Stimulated activated CD8-positive, alpha-beta memory T cell treated with anti-CD3 and anti-CD28 coated beads, Interleukin-7, amount 100 ng/mL, for 24 hours (primary cell): ENCODE data around the gene SLC9A7.

Experiments used
- DNase-seq: peaks from one replicate; pipeline ENCODE4 v3.0.0-alpha.2; 2020; ENCODE audit warnings: low read depth

SLC9A7 gene

DNA sequence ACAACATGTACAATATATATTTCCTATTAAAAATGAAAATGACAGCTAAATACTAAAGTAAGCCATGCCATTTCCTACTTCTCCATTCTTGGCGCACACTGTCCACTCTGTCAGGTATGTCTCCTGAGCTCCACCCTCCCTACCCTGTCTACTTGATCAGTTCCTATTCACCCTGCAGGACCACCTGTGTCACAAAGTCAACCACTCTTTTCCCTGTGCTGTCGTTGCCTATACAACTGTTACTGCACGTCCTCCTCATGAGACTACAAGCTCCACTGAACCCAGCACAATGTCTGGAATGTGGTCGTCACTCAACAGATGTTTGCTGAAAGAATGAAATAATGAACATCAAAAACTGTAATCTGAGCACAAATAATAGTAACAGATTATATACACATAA is 54.9 kb downstream of the SLC9A7 start:
- no peak for DNase-seq

DNA sequence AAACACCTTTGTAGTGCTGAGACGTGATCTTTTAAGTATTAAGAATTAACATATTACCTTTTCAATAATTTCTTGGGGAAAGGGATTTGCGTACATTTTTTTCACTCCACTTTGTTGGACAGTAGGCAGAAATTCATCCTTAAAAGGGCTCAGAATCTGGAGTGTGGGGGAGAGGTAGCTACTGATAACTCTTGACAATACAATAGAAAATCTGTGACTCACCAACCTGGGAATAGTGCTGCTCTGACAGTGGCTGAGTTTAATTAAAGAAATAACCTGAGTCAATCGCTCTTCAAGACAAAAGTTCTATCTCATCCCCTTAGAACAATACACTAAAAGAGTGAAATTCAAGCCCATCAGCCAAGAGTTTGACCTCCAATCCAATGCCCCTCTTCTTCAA is 60.2 kb downstream of the SLC9A7 start:
- DNase-seq: no peak

DNA sequence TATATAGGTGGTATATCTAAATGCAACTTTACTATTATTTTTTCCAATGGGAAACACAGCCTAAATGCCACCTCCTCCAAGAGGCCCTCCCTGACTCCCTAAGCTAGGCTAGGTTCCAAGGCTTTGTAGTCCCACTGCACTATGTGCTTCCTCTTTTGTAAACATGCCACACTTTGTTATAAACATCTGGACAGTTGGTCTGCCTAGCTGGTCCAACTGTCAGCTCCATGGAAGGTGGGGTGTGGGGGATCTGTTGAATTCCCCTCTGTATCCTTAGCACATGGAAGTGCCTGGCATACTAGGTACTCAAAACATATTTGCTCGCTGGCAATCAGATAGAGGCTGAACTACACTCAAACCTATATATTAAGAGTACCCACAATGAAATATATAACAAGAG is 63.4 kb downstream of the SLC9A7 start:
- DNase-seq: no peak

DNA sequence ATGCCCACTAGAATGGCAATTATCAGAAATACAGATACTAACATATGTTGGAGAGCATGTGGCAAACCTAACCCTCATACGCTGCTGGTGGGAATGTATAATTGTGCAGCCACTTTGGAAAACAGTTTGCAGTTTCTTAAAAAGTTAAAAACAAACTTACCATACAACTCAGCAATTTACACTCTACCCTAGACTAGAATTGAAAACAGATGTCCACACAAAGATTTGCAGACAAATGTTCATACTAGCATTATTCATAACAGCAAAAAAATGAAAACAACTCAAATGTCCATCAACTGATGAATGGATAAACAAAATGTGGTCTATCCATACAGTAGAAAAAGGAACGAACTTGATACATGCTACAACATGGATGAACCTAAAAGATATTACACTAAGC is 64.4 kb downstream of the SLC9A7 start:
- DNase-seq: no peak

DNA sequence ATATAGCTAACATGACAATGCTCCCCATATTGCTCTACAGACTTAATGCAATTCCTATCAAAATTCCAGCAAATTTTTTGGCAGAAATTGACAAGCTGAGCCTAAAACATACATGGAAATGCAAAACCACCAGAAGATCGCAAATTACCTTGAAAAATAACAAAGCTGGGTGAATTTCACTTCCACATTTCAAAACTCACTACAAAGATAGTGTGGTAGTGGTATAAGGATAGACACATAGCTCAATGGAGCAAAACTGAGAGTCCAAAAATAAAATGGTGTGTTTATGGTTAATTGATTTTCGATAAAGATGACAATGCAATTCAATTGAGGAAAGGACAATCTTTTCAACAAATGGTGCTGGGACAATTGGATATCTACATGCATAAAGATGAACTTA is 65.8 kb downstream of the SLC9A7 start:
- no peak for DNase-seq

DNA sequence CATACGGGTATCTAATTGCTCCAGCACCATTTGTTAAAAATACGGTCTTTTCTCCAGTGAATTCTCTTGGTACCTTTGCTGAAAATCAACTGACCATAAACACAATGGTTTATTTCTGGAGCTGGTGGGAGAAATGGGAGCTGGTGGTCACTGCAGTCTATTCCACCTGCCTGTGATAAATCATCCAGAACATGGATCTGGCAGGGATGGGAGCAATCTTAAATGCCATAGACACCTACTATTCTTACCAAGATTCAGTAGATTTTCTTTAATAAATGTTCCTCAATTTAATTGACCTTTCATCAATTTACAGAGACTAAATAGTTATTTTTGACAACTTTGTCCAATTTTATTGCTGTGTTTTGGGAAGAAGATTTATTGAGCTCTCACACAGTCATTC is 68.1 kb downstream of the SLC9A7 start:
- no peak for DNase-seq

DNA sequence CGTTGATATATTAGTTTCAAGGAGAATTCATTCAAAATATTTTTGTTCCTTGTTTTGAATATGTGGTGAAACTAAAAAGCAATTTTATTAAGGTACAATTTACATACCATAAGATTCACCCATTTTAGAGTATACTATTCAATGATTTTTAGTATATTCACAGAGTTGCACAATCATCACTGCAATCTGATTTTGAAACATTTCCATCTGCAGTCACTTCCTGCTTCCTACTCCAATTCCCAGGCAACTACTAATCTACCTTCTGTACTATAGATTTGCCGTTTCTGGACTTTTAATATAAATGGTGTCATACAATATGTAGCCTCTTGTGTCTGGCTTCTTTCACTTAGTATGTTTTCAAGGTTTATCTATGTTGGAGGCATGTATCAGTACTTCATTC is 71.3 kb downstream of the SLC9A7 start:
- DNase-seq: no peak

DNA sequence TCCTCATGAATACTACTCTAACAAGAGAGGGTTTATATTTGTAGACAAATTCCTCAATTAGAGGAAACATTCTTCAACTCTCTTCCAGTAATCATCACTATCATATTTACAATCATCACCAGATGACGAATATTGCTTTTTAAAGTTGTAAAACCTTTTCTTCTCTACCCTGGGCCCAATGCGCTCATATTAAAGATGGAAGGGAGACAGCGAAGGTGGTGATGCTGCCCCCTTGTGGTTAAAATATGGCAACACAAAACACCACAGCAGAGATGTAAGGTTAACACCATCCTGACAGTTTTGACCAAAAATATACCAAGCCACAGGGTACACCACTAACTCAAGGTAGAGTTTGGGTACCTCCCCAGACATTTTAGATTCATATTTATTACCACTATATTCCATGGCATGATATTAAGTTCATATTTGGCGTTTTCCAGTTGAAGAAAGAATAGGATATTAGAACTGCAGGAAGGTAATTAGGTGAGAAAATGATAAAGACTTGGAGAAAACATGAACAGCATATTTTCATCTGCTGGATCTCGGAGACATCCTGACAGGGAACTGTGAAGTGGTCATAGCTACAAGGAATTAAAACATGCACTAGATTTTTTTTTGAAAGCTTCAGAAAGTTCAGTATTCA is 72.8 kb downstream of the SLC9A7 start:
- DNase-seq: no peak

DNA sequence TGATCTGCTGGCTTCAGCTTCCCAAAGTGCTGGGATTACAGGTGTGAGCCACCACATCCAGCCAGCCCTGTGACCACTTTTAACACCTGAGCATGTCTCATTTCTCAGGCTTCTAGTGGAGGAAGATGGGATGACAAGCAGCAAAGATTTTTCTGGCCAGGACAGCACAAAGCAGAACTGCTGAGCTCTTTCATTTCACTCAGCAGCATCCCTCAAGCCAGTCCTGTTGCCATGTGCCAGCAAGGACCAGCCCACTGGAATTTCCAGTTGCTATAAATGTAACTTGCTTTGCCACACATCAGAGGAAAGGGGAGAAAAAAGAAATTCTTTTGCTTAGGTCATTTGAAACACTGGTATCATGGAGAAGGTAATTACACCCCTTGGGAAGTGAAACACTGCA is 75.9 kb downstream of the SLC9A7 start:
- no peak for DNase-seq

DNA sequence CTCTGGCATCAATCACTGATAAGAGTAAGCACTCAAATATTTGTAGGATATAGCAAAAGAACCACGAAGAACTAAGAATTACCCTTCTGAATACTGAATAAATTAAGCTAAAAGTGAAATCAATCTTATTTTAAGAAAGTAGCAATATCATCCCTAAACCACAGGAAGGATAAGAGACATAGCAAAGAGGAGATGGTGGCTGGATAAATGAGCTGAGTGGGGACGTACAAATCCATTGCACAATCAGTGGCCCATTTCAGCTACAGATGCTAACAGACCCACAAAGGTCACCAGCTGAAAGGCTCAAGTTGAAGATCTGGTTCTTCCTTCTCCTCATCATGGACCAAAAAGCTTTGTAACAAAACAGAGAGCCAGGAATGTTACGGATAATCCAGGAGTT is 77.1 kb downstream of the SLC9A7 start:
- no peak for DNase-seq

DNA sequence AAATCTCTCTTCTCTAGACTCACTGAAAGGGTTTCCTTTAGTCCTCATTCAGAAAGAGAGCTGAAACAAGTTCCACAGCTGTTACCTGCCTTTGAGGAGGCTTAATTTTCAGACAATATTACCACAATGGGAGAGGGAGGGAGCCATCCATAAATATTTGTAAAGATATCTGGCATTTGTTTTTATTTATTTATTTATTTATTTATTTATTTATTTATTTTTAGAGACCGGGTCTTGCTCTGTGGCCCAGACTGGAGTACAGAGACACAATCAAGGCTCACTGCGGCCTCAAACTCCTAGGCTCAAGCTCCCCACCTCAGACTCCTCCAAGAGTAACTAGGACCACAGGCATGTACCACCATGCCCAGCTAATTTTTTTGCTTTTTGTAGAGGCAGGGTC is 80.7 kb downstream of the SLC9A7 start:
- no peak for DNase-seq

DNA sequence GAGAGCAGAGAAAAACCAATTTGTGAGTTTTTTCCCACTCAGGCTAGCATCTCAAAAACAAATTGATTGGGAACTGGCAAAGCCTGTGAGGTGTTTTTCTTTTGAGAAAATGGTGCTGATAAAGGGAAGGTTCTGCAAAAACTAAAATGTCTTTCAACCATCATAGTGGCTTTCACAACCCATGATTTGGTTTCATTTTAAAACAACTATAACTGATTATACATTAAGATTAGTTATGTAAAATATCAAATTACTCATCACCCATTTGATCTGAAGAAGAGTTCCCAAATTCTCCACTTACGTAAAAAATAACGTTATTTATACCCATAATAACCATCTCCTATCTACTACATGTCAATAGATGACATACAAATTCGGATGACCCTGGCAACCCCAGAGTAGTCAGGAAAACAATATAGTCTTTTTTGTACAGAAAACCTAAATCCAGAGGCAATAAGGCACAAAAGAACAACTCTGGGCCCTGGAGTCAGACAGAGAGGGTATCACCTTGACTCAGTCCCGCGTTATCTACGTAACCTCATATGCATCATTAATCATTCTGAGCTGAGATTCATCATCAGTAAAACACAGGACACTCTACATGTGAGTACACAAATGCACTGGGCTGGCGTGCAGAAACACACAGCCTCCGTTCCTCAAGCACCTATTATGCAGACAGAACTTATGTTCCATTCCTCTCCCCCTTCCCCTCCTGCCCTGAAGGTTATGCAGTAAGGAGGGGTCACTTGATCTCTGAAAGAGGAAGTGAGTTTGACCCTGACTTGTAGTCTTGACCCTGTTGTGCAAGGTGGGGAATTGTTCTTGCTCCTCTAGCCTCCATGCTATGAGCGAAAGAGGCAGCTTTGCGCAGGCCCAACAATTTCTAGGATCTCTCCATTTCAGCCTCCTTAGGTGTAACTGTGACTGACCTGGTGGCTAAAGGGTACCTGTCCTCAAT is 82.2 kb downstream of the SLC9A7 start:
- no peak for DNase-seq

DNA sequence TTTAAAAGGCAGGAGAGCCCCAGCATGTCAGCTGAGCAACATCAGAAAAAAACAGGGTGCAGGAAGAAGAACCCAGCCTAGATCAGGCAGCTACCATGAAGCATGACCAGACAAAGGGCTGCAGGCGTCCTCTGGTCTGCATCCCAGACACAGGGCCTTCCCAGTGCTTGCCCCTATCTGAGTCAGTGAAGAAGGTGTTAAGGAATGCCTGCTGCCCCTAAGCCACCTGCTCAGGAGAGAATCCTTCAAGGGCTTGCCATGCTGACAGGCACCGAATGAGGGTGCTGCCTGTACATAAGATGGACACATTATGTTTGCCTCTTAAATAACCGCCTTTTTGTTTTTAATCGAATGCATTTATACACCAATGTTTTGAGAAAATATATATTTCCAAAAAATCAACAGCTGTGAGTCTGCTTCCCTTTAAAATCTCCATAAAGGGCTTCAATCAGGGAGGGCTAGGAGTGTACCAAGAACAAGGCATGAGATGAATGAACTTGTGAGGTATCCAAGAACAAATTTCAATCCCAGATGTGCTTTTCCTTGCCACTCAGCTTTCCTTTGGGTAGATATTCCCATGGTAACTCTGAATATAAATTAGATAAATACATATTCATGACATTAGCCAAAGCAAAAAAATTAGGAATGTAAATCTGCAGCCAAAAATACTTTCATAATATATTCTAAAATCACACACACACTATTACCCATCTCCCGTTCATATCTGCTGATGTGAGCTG is 85.1 kb downstream of the SLC9A7 start:
- no peak for DNase-seq

DNA sequence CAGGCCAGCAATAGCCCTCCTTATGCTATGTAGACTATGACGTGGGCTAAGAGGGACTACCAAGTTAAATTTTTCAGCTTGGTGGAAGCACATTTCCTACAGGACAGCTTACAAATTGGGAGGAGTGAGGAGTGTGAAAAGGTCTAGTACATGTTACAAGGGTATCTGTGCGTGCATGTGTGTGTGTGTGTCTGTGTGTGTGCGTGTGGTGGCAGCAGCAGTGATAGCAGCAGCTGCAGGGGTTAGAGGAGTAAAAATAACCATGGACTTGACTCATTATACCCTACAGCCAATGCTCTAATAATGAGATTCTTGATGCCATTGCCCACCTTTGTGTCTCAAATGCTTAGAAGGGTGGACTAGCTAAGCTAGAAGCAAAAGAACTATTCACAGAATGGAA is 88.6 kb downstream of the SLC9A7 start:
- no peak for DNase-seq

DNA sequence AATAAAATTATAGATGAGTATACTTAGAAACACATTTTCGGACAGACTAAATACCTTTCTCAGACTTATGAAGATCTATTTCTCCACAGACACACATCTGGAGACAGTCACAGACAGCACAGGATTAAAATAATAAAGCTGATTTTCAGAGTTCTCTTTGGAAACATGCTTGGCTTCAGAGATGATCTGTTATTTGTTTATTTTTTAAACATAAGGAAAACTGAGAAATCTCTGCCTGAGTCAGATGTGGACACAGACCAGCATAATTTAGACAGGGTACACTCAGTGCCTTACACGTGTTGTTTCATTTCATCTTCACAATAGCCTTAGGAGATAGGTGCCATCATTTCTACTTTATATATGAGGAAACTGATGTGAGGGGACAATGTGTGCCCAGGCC is 92.1 kb downstream of the SLC9A7 start:
- no peak for DNase-seq

DNA sequence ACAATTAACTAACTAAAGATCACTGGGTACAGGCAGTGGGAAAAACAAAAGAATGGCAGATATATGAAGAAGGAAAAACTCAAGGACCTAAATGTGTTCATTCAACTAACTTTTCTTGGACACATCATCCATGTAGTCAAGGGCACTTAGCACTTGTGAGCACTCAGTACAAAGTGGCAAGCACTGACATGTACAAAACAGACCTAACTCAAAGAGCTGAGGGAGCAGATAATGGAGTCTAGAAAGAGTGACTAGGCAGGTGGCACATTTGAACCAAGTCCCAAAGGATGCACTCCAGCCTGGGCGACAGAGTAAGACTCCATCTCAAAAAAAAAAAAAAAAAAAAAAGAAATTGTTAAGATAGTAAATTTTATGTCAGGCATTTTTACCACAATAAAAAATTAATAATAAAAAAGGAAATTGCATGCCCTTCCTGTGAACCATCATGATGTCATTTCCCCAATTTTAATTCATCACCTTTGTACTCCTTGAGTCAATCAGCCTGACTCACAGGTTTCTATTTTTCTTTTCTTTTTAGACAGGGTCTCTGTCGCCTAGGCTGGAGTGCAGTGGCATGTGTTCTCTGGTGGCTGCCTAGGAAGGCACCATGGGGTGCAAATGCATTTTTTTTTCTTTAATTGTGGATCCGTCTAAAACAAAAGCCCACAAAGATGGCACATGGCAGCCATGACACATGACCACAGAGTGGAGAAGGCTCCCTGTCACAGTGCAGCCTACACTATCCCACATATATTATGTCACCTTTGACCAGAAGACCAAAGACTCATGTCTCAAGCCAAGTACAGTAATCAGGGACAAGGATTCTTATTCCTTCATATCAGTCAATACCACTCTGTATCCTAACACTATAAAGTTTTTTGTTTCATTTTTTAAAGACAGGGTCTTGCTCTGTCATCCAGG is 93.4 kb downstream of the SLC9A7 start:
- DNase-seq: no peak

DNA sequence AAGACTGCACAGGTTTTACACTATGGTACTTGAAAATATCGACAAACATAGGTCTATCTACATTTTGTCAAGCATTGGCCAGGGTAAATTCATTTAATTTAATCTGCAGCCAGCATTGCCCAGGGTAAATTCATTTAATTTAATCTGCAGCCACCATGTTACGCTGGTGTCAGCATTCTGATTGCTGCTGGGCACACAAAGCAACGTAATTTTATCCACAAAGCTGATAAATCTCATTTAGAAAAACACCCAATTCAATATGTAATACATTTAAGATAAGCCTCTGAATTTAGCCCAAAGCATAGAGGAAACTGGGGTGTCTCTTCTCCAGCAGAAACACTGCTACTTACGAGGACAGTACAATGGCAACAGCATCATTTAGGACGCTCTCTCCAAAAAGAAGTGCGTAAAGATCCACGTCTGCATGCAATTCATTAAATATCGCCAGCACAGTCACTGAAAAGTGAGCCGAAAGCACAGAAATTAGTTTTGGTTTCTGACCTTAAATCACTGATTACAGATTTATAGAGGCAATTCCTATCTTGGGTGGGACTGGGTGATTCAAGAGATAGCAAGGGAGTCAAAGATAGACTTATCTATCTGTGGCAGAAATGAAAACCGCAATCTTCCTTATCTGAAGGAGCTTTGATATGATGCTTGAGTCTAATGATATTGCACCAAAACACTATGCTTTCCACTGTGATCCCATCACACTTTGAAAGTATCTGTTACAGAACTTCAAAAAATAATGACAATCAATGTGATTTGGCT is 96.5 kb downstream of the SLC9A7 start:
- no peak for DNase-seq

DNA sequence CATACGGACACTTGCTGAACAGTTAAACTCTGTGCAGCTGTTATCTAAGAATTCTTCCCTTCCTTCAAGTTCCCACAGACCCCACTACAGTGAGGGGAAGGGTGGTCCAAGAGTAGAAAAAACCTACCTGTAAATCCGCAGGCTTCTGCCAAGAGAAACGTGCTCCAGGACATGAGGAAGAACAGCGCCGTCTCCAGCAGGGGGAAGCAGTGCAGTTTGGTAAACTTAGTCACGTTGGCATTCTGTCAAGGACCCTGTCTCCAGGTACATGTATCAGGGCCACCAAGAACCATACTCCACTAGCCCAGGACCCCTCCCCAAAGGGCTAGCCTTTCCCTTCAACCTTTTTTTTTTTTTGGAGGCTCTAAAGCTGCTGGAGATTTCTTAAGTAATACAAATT is 105.4 kb downstream of the SLC9A7 start:
- no peak for DNase-seq

DNA sequence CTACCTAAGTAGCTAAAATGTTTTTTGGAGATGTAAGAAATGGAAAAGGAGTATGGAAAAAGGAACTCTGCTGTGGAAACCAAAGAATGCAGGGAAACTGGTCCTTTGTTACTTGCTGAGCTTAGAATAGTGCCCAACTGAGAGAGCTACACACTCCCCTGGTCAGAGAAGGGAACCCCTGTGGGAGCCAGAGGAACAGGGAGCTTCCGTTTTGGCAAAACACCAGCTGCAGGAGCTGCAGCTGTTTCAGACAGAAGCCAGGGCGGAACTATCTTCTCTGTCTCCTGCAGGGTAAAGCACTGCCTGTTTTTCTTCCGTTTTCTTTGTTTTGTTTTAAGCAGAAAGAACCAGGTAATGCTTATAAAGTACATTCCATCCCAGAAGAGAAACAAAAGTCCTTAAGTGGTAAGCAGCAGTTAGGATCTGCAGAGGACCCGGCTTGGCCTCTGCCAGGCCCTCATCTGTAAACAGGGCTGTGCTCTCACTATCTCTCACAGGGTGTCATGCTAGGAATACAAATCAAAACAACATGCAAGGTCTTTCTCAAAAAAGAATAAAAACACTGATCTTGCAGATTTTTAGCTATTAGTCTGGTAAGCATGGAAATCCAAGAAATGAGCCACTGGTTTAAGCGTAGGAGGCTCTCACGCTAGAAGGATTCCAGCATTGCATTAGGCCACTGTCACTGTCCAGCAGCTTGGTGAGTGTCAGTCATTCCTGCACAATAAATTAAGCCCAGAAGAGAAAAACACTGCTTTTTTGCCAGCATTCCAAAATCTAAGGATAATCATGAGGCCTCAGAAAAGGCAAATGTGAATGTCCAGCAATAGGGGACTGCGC is 109.3 kb downstream of the SLC9A7 start:
- DNase-seq: no peak

DNA sequence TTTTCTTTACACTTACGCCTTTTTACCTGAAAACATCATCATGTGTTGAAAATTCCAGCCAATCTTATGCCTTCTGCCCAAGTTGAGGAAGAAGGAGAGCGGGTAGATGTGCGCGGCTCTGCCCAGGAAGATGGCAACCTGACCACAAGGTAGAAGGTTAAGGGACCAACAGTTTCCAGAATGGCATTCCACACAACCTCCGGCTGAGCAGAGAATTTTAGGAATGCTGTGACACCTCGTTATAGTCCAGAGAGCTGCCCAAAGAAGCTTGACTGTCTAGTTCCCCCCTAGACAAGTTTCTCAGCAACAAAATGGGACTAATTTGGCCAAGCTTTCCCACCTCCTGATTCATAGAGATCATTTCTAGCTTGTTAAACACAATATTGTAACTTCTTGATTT is 110.3 kb downstream of the SLC9A7 start:
- DNase-seq: no peak
